OCI-M2 (cell line): ENCODE data around the gene TBC1D20.
"Not testable (repeated sequence)": the region's sequence is repeated elsewhere in the genome, so short reads cannot be mapped to it uniquely, and the experiment has no call there.

Experiments
- DNase-seq: peaks from one replicate; lab custom pipeline; 2025; ENCODE audit not compliant: unreplicated experiment; lab: John Stamatoyannopoulos, UW

TBC1D20 gene, protein sequence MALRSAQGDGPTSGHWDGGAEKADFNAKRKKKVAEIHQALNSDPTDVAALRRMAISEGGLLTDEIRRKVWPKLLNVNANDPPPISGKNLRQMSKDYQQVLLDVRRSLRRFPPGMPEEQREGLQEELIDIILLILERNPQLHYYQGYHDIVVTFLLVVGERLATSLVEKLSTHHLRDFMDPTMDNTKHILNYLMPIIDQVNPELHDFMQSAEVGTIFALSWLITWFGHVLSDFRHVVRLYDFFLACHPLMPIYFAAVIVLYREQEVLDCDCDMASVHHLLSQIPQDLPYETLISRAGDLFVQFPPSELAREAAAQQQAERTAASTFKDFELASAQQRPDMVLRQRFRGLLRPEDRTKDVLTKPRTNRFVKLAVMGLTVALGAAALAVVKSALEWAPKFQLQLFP

GRCh38 chr20:462199-462991 is at the start of gene TBC1D20:
Gene TBC1D20 (minus strand): TSS chr20:462533. CDS start chr20:462405, 128 bp downstream.
- peak; percentile 81 for DNase-seq

DNA sequence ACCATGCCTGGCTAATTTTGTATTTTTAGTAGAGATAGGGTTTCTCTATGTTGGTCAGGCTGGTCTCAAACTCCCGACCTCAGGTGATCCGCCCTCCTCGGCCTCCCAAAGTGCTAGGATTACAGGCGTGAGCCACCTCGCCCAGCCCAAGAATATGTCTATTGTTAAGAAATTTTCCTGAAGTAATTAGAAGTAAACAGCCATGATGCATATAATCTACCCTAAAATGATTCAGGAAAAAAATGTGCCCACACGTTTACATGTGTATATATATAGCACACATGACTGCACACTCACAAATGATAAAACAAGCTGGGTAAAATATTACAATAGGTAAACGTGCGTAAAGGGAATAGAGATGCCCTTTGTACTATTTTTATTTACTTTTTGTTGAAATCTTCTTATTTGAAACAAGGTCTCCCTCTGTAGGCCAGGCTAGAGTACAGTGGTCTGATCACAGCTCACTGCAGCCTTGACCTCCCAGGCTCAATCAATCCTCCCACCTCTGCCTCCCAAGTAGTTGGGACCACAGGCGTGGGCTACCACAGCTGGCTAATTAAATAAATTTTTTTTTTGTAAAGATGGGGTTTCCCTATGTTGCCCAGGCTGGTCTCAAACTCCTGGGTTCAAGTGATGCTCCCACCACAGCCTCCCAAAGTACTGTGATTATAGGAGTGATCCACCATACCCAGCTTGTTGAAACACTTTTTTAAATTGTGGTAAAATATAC is 48.2 kb upstream of the TBC1D20 start:
- DNase-seq: not testable (repeated sequence)

- not testable (repeated sequence) for DNase-seq
These were observed 46.0 kb upstream of the TBC1D20 start for GRCh38 chr20:508364-508787.

- DNase-seq: no peak
These were observed 45.5 kb upstream of the TBC1D20 start for GRCh38 chr20:507761-508332.

DNA sequence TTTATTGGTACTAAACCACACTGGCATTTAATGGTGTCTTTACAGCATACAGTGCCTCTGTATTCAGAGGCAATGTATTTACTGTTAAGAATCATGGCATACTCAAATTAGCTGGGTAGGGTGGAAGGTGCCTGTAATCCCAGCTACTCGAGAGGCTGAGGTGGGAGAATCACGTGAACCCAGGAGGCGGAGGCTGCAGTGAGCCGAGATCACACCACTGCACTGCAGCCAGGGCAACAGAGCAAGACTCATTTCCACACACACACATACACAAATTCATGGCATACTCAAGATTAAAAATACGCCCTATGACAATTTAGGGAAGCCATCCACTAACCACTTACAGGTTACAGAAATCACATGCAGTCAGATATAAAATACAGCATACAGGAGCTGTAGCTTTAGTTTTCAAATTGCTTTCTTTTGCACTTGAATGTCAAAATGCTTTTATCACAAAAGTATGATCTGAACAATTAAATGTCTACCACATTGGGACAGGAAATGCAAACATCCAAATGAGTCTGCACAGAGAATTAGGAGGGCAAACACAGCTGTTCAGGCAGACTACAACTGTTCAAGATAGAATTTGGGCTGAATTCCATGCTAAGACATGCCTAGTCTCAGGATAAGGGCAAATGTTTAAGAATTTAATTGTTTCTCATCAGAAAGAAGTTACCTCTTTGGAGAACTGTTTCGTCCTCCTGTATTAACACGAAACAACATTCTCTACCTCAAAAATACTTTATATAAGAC is 44.8 kb upstream of the TBC1D20 start:
- DNase-seq: no peak

- DNase-seq: no peak
These were observed 42.3 kb upstream of the TBC1D20 start for GRCh38 chr20:504632-505075.

DNA sequence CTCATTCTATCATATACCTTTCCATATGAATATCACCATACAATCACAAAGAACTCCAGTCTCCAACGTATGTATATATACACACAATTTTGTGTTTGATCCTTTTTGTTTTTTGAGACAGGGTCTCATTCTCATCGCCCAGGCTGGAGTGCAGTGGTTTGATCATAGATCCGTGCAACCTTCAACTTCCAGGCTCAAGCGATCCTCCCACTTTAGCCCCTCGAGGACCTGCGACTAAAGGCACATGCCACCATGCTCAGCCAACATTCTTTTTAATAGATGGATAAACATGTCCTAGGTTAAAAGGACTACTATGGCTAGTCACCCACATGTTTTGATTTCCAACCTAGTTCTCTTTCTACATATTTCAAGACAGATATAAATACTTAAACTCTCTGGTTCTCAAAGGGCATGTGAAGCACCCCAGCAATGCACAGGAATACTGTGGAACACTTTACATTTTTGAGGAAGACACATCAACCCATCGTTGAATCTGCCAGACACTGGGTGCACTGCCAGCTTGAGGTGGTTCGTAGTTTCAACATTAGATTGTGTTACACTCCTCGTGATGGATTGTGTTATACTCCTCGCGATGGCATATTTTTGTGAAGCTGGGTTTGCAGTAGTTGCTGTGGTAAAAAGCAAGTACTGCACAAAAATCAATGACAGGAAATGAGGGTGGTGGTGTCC is 40.9 kb upstream of the TBC1D20 start:
- no peak for DNase-seq

GRCh38 chr20:497979-498378 is 35.6 kb upstream of the TBC1D20 start:
- DNase-seq: no peak

GRCh38 chr20:496126-496696 is 33.9 kb upstream of the TBC1D20 start:
- no peak for DNase-seq

DNA sequence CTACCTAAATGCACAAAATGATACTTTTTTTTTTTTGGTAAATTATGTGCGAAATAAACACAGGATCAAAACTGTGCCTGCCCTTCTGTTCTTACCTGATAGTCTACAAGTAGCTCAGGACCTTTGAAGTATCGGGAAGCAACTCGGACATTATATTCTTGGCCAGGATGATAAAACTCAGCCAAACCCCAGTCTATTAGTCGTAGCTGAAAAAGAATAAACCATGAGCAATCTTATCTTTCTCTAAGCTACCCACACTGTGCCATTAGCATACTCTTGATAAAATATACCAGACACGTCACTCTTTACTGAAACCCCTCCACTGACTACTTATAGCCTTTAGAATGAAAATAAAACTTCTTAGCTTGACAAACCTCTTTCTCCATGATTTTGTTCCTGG is 29.8 kb upstream of the TBC1D20 start:
- DNase-seq: peak; percentile 27

GRCh38 chr20:487655-488054 is 25.3 kb upstream of the TBC1D20 start:
- no peak for DNase-seq

- no peak for DNase-seq
These were observed 21.7 kb upstream of the TBC1D20 start for GRCh38 chr20:483815-484644.

GRCh38 chr20:481167-481566 is 18.8 kb upstream of the TBC1D20 start:
- no peak for DNase-seq

- DNase-seq: no peak
These were observed 17.7 kb upstream of the TBC1D20 start for GRCh38 chr20:480044-480443.

GRCh38 chr20:479487-479886 is 17.2 kb upstream of the TBC1D20 start:
- no peak for DNase-seq

DNA sequence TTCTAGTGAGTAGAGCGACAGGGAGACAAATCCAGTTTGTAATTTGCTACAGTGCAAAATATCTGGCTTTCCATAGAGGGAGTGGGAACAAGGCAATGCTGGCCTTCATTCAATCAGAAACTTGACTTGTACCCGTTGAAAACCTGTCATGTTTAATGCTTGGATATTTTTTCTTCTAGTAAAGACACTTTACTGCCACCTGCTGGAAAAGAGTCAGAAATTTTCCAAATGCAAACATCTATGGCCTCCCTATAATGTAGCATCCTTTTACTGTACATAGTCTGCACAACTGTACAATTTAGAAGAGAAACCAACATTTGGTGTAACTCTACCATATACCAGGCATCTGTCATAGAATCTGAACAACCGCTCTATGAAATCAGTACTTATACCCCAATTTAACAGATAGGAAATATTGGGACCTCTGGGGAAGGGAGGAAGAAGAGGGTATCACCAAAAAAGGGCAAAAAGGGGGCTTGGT is 16.7 kb upstream of the TBC1D20 start:
- no peak for DNase-seq

DNA sequence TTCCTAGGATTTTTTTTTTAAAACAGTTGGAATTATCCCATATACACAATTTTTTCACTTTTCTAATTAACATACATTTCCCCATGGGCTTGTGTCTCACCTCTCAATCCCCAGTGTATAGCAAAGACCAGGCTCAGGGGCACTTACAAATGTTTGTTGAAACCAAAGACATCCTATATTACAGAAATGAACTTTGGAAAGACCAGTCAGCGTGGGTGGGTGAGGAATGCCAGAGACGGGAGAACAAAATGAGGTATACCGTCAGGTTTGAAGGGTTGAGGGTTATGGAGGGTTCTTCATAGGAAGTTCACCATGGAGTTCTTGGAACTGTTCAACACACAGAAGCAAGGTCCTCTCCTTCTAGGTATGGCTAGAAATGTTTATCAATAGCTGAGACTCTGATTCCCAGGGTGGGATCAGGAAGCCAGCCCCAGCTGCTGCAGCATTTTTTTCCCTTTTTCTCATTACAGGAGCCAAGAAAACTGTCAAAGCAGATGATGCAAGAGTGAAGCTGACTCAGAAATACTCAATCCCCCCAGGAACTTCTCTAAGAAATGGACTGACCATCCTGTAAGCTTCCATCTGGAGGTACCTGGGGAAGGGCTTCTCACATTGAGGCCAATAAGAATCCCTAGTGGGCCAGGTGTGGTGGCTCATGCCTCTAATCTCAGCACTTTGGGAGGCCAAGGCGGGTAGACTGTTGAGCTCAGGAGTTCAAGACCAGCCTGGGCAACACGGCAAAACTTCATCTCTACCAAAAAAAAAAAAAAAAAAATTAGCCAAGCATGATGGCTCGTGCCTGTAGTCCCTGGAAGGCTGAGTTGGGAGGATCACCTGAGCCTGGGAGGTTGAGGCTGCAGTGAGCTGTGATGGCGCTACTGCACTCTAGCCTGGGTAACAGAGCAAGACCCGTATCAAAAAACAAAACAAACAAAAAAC is 15.9 kb upstream of the TBC1D20 start:
- no peak for DNase-seq
